Brain microvascular endothelial cell (primary cell): ENCODE measurements around the gene HBM.
A peak's percentile ranks its signal among the peaks of the same experiment; 100 is the strongest.

Source experiments
- DNase-seq: peaks from one replicate; pipeline ENCODE4 v3.0.0-alpha.2; 2020
- H3K27ac ChIP-seq: fragments of 250-450 bp; sonication (Bioruptor Pico); 2 replicates; pipeline ENCODE4 v1.5.1; 2020; ENCODE audit warnings: mild to moderate bottlenecking, moderate library complexity
- H3K27me3 ChIP-seq: fragments of 250-450 bp; sonication (Bioruptor Pico); replicated peaks from 2 replicates; pipeline ENCODE4 v1.5.1; 2020; ENCODE audit warnings: mild to moderate bottlenecking
- H3K36me3 ChIP-seq: fragments of 250-450 bp; sonication (Bioruptor Pico); replicated peaks from 2 replicates; pipeline ENCODE4 v1.5.1; 2020; ENCODE audit warnings: mild to moderate bottlenecking
- H3K4me3 ChIP-seq: 2 replicates; pipeline ENCODE4 v1.5.1; 2011; ENCODE audit warnings: low read depth, mild to moderate bottlenecking, control low read depth, low read length, moderate library complexity
- in situ Hi-C: cut with HindIII; loops from 2 replicates; pipeline ENCODE4 v1.10.0; 2017; ENCODE audit warnings: low sequenced_read_pairs, low pct_ligation_motif_present
- TF ChIP-seq, protein P1 (sequence below): IDR thresholded peaks from 2 replicates; pipeline ENCODE4 v1.5.1; 2011; ENCODE audit warnings: low read depth, mild to moderate bottlenecking, moderate library complexity, low read length, control low read depth, inconsistent platforms; ENCODE audit errors: missing control alignments

The HBM gene

DNA sequence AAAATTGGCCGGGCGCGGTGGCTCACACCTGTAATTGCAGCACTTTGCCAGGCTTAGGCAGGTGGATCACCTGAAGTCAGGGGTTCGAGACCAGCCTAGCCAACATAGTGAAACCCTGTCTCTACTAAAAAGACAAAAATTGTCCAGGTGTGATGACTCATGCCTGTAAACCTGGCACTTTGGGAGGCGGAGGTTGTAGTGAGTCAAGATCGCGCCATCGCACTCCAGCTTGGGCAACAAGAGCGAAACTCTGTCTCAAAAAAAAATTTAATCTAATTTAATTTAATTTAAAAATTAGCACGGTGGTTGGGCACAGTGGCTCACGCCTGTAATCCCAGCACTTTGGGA is 12.9 kb downstream of the HBM start:
- in situ Hi-C loops = no loop called here

DNA sequence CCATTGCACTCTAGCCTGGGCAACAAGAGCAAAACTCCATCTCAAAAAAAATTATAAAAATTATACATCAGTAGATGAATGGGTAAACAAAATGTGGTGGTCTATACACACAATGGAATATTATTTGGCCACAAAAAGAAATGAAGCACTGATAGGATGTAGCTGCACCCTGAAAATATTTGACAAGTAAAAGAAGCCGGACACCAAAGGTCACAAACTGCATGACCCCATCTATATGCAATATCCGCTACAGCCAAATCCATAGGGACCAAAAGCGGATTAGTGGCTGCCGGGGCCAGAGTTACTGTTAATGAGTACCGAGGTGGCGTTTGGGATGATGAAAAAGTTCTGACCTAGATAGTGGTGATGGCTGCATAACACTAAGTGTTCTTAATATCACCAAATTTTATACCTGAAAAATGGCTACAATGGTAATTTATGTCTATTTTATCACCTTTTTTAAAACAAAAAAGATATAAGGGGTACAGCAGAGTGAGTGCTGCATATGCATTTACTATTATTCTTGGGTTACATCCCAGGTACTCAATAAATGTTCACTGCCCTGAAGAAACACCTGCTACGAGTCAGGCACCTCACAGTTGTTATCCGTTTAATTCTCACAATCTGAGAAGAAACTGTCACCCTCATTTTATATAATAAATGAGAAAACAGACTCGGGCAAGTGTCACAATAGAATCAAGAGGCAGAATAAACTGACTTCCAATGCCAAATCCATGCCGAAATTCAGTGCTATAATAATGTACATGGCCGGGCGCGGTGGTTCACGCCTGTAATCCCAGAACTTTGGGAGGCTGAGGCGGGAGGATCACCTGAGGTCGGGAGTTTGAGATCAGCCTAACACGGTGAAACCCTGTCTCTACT is 13.7 kb downstream of the HBM start:
- Histone ChIP-seq H3K4me3 (no peak overlapping the region), H3K27me3 (peaks cover 34% of the 10 kb centered on the region), H3K36me3 (no peaks in the 10 kb centered on the region), H3K27ac (no peak overlapping the region)
- DNase-seq = no peak
- TF ChIP-seq, protein P1, sequence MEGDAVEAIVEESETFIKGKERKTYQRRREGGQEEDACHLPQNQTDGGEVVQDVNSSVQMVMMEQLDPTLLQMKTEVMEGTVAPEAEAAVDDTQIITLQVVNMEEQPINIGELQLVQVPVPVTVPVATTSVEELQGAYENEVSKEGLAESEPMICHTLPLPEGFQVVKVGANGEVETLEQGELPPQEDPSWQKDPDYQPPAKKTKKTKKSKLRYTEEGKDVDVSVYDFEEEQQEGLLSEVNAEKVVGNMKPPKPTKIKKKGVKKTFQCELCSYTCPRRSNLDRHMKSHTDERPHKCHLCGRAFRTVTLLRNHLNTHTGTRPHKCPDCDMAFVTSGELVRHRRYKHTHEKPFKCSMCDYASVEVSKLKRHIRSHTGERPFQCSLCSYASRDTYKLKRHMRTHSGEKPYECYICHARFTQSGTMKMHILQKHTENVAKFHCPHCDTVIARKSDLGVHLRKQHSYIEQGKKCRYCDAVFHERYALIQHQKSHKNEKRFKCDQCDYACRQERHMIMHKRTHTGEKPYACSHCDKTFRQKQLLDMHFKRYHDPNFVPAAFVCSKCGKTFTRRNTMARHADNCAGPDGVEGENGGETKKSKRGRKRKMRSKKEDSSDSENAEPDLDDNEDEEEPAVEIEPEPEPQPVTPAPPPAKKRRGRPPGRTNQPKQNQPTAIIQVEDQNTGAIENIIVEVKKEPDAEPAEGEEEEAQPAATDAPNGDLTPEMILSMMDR = no peak
- in situ Hi-C loops = no loop called here

More for the DNA sequence above, 12.9 kb downstream of the HBM start:
- Histone ChIP-seq H3K36me3 (no peaks in the 10 kb centered on the region), H3K27ac (no peak overlapping the region), H3K27me3 (peaks cover 34% of the 10 kb centered on the region), H3K4me3 (no peak overlapping the region)
- TF ChIP-seq, protein P1 = no peak
- no peak for DNase-seq

DNA sequence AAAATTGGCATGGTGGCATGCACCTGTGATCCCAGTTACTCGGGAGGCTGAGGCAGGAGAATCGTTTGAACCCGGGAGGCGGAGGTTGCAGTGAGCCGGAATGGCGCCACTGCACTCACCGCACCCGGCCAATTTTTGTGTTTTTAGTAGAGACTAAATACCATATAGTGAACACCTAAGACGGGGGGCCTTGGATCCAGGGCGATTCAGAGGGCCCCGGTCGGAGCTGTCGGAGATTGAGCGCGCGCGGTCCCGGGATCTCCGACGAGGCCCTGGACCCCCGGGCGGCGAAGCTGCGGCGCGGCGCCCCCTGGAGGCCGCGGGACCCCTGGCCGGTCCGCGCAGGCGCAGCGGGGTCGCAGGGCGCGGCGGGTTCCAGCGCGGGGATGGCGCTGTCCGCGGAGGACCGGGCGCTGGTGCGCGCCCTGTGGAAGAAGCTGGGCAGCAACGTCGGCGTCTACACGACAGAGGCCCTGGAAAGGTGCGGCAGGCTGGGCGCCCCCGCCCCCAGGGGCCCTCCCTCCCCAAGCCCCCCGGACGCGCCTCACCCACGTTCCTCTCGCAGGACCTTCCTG is 14.4 kb downstream of the HBM start, which contains the start of gene HBQ1:
TSS of gene HBQ1 (plus strand) at position 359 of the 575 bp plus-strand sequence. CDS start at position 387, 28 bp downstream.
- Histone ChIP-seq H3K4me3 (peak within 1 kb of the TSS; percentile 26), H3K36me3 (peaks cover 2% of the 10 kb centered on the region), H3K27me3 (peaks cover 32% of the 10 kb centered on the region), H3K27ac (no peak within 1 kb of the TSS)
- in situ Hi-C loops = no loop called here
- TF ChIP-seq, protein P1 = peak; percentile 15
- no peak for DNase-seq

DNA sequence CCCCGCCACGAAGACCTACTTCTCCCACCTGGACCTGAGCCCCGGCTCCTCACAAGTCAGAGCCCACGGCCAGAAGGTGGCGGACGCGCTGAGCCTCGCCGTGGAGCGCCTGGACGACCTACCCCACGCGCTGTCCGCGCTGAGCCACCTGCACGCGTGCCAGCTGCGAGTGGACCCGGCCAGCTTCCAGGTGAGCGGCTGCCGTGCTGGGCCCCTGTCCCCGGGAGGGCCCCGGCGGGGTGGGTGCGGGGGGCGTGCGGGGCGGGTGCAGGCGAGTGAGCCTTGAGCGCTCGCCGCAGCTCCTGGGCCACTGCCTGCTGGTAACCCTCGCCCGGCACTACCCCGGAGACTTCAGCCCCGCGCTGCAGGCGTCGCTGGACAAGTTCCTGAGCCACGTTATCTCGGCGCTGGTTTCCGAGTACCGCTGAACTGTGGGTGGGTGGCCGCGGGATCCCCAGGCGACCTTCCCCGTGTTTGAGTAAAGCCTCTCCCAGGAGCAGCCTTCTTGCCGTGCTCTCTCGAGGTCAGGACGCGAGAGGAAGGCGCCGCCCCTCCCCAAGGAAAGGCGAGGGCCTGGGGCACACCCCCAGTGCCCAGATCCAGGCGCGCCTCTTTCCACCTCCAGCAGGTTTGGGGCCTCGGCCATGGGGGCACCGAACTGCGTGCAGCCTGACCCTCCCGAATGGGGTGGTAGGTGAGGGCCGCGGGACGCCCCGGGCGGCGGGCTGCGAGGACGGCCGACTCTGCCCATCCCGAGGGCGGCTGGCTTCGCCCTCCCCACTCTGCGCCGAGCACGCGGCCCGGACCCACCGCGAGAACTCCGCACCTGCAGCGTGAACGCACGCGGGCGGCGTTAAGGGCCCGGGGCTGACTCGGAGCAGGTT is 15.1 kb downstream of the HBM start:
- peak; percentile 55 for DNase-seq
- peaks cover 26% of the 10 kb centered on the region for H3K27me3 ChIP-seq
- TF ChIP-seq, protein P1 = peak; percentile 12
- peaks cover 8% of the 10 kb centered on the region for H3K36me3 ChIP-seq
- in situ Hi-C loops = no loop called here
- H3K4me3 ChIP-seq = peak overlapping the region; percentile 26
- no peak overlapping the region for H3K27ac ChIP-seq

DNA sequence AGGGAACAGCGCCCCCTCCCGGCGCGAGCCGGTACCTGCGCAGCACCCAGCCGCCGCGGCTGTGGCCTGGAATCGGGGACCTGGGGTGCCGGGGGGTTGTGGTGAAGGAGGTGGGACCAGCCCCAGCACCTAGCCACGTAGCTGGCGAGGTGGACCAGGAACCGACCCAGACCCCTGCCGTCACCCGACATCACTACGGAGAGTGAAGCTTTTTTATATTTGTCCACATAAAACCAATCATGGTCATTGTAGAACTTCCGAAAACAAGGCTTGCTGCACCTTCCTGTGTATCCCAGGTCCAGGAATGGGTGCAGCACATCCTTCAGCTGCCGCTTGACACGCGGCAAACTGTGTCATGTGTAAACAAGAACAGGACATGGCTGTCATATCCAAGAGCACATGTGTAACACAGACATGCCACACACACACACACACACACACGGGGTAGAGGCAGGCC is 15.8 kb downstream of the HBM start:
- in situ Hi-C loops = no loop called here
- H3K4me3 ChIP-seq = no peak overlapping the region
- no peak for DNase-seq

More for the DNA sequence above, 15.8 kb downstream of the HBM start:
- Histone ChIP-seq H3K36me3 (peaks cover 8% of the 10 kb centered on the region), H3K27me3 (peaks cover 26% of the 10 kb centered on the region), H3K27ac (no peak overlapping the region)
- TF ChIP-seq, protein P1 = peak; percentile 83
